Upper lobe of left lung (tissue), 4 donors: Measurements from ENCODE around the gene EAF1.
"Not testable (repeated sequence)": the region's sequence is repeated elsewhere in the genome, so short reads cannot be mapped to it uniquely, and the experiment has no call there.

ENCODE experiments used
- EP300 ChIP-seq, 4 donors: sonication (generic); formaldehyde crosslinking; IDR thresholded peaks; one replicate each; pipeline ENCODE4 v1.5.1; 2017; ENCODE audit warnings: antibody characterized with exemption in 4 of 4, control low read depth in 2 of 4
- POLR2A ChIP-seq, 4 donors: fragments of 450-650 bp; IDR thresholded peaks; one replicate each; pipeline ENCODE4 v1.5.1; 2016 to 2017; ENCODE audit warnings: antibody characterized with exemption in 4 of 4, mild to moderate bottlenecking in 2 of 4
- POLR2AphosphoS5 ChIP-seq, 2 donors: sonication (generic); formaldehyde crosslinking; IDR thresholded peaks; one replicate each; pipeline ENCODE4 v1.5.1; 2017; ENCODE audit warnings: antibody characterized with exemption in 2 of 2
- TF ChIP-seq, protein P1 (sequence below), 6 experiments: fragments of 450-650 bp in 4 of 6; fragments of 200-600 bp in 2 of 6; sonication (generic) in 2 of 6; IDR thresholded peaks; one replicate each; pipeline ENCODE4 v1.5.1; 2016 to 2019; ENCODE audit warnings: antibody characterized with exemption in 6 of 6

- not testable (repeated sequence) for TF ChIP-seq POLR2A, POLR2AphosphoS5, EP300 (IDR thresholded peaks at IDR 0.05)
- TF ChIP-seq, protein P1, sequence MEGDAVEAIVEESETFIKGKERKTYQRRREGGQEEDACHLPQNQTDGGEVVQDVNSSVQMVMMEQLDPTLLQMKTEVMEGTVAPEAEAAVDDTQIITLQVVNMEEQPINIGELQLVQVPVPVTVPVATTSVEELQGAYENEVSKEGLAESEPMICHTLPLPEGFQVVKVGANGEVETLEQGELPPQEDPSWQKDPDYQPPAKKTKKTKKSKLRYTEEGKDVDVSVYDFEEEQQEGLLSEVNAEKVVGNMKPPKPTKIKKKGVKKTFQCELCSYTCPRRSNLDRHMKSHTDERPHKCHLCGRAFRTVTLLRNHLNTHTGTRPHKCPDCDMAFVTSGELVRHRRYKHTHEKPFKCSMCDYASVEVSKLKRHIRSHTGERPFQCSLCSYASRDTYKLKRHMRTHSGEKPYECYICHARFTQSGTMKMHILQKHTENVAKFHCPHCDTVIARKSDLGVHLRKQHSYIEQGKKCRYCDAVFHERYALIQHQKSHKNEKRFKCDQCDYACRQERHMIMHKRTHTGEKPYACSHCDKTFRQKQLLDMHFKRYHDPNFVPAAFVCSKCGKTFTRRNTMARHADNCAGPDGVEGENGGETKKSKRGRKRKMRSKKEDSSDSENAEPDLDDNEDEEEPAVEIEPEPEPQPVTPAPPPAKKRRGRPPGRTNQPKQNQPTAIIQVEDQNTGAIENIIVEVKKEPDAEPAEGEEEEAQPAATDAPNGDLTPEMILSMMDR (IDR thresholded peaks at IDR 0.05) = not testable (repeated sequence)
Observed at GRCh38 chr3:15388335-15388734, 39.1 kb upstream of the EAF1 start.
